ENCODE data around the gene BRD3.

BRD3 gene

DNA sequence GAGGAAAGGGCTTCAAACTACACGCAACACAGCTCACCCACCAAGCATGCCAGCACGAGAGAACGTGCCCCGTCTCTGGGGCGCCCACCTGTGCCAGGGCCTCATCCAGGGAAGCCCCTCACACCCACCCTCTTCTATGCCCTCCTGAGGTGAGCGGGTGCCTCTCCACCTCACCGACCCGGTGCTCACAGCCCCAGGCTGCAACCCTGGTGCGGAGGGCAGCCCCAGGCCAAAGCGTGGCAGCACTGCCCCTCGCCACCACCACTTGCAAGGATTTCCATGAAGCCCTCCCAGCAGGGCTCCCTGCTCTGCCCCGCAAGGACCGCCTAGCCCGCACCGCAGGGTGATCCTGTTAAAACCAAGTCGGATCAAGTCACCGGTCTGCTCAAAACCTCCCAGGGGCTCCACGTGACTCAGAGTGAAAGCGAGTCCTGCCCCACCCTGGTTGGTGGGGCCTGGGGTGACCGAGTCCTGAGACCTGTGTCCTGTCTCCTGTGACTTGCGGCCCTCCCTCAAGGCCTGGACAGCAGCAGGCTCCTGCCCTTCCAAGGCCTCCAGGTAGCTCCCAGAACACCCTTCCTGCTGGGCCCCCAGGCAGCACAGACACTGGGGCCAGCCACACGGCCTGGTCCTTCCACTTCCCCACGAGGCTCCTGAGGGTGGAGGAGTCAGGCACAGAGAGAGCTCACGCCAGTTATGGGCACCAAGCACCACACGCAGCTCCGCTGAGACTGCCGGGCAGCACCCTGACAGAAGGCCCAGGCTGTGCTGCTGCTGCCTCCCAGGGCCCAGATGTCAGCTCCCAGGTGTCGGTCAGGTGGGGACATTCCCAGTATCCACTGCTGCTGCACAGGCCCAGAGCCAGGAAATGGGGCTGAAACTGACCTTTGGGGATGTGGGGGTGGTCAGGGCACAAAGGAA is 12.7 kb downstream of the BRD3 start:
- DNase-seq (ENCODE audit: low read depth), result no peak

DNA sequence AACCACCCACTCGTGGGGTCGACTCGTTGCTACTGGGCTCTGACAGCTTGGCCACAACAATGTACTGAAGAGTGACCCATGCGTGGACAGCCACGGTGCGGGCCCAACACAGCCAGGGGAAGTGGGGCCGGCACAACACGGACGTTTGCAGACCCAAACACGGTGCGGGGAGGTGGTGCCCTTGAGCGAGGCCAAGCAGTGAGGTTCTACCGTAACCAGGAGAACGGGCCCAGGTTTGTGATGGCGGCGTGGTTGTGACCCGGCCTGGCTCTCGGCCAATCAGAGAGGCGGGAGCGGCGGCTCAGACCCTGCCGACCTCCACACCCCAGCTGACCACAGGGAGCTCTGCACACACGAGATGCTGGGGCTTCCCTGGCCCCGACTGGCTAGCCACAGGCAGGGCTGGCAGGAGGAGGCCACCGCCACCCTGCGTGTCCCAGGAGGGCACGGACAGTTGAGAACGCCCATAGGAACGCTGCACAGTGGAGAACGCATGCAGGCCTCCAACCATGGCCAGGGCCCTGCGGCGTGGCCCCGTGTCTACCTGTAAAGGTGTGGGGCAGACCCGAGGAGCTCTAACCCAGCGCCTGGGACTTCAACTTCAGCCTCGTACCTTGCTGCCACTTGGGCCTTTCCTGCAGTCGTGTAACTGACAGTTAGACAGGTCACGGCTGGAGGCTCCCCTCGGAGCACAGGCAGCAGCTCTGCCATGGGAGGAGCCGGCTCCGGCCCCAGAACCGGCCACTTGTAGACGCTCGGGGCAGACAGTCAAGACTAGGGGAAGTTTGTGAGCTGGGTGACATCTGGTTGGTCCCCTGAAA is 13.7 kb downstream of the BRD3 start:
- DNase-seq (ENCODE audit: low read depth), result no peak

DNA sequence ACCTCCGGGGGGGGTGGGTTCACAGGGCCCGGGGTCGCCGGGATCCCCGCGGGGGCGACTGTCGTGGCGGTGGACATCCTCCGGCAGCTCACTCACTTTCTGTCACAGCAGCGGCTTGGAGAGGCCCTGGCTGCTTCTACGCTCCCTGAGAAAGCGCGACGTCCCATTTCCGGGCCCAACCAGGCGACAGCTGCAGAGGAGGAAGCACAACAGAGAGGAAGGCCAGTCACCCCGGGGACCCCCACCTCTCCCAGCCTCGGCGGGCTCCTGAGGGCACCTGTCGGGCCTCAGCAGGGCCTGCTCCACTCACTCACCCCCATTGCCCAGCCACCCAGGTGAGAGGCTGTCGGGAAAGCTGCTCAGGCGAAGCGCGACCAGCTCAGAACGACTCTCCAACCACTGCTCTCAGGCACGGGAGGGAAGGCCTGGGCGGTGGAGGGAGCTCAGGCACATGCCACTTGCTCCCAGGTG is 14.4 kb downstream of the BRD3 start:
- DNase-seq (ENCODE audit: low read depth), result no peak

DNA sequence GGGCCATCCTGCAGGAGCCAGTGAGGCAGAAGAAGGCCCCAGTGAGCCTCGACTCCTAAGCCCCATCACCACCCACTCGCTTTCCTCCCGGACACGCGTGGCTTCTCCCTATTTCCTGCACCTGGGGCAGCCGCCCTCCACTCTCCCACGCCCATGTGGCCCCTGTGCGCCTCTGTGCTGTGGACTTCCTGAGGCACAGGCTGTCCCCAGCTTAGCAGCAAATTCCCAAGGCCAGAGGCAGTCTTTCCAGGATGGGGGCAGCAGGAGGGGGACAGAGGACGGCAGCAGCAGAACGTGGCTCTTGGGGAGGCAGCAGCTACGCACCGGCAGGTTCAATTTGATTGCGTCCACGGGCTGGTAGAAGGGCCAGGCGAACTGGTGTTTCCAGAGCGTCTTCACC is 14.9 kb downstream of the BRD3 start:
- no peak for DNase-seq (ENCODE audit: low read depth)

DNA sequence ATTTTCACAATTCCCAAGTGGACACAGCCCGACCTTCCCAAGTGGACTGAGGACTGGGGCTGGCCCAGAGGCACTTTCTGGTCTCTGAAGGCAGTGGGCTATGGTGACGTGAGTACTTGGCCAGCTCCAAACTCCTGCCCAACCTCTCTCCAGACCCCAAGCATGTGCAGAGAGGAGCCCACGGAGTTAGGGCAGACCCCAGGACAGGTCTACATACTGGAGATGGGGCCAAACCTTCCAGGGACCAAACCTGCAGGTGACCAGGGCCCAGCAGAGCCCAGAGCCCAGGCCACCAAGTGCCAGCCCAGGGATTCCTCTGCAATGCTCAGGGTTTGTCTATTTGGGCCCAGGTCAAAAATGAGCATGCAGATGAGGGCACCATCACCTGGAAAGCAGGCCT is 15.3 kb downstream of the BRD3 start:
- DNase-seq (ENCODE audit: low read depth), result no peak

DNA sequence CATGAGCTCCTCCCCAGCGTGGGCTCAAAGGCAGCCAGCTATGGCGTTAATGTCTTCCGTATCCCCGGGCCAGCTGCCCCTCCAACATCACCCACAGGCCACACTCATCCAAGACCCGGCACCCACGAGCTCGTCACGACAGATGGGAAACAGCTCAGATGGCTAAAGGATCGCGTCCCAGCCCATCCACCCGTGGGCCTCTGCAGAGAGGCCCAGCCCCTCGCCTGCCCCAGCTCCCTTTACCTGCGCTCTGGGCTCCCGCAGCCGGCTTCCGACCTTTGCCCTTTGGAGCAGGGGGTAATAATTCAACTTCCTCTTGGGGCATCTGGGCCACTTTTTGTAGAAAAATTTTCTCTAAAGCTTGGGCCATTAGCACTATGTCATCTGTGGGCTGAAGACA is 16.5 kb downstream of the BRD3 start:
- no peak for DNase-seq (ENCODE audit: low read depth)

DNA sequence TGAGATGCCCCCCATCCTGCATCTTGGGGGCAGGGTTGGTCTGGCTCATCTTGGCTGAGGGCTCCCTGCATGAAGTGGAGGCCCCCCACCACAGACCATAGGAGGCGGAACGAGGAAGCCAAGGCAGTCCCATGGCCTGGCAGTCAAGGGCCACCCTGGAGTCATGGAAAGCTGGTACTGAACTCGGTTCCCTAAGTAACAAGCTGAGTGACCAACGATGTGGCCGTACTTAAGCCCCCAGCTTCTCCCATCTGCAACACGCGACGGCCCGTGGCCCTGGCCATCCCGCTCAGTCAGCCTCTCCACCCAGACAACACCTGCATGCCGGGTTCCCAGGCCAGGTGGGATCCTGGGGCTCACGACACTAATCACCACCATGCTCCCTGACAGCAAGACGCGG is 17.1 kb downstream of the BRD3 start:
- DNase-seq (ENCODE audit: low read depth), result no peak

DNA sequence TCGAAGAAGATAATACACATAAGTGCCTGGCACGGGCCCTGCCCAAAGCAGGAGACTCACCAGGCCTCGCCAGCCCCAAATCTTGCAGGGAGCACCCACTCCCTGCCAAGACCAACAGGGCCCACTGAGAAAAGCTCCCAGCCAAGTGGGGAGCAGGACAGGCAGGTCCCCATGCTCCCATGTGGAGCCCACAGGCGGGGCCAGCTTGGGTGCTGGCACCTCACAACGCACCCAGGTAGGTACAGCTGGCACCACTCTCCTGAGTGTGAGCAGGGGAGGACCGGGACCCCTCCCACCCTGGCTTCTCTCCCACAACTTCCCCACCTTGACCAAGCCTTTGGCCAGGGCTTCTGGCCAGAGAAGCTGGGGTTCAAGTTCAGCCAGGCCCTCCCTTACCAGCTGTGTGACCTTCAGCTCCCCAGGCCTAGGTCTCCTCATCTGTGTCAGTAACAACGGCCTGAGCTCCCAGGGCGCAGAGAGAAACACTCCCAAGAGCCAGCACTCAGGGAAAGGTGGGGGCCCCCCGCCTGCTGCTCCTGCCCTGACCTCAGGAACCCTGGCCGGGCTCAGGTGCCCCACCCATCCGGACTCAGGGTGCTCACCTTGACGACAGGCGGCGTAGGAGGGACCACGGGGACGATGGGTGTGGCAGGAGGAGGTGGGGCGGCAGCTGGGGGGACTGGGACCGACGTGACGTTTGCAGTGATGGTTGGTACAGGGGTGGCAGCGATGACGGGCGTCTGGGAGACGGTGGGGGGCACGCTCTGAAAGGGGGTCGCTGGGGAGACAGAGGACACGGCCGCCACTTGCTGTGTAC is 17.8 kb downstream of the BRD3 start:
- no peak for DNase-seq (ENCODE audit: low read depth)

DNA sequence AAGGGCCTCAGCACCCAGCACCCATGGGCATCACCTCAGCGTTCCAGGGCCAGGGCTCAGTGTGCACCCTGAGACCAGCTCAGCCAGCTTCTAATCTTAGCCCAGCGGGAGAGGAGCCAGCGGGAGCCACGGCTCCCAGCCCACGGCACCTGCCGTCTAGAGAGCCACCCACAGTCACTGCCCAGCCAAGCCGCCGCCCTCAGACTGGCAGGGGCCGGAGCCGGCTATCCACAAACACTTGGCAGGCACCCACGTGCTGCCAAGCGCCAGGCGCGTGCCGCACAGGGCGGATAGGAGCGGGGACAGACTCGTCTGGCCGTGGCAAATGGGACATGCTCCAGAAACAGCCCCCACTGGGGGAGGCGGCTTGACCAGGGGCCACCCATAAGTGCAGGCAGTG is 18.6 kb downstream of the BRD3 start:
- no peak for DNase-seq (ENCODE audit: low read depth)

DNA sequence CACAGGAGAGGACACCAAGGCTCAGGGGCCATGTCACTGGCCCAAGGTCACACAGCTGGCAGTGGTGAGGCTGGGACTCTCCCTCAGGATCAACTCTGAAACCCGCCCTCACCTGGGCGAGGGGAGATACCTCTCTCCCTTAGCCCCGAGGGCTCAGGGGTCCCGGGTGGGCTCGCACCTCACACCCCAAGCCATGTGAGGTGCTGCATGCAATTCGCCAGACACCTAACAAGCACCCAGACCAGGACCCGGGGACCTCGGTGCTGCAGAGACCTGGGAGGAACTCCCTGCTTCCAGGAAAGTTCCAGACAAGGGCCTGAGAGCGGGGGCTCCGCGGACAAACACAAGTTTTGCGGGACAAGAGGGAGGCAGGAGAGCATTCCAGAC is 19.3 kb downstream of the BRD3 start:
- no peak for DNase-seq (ENCODE audit: low read depth)

DNA sequence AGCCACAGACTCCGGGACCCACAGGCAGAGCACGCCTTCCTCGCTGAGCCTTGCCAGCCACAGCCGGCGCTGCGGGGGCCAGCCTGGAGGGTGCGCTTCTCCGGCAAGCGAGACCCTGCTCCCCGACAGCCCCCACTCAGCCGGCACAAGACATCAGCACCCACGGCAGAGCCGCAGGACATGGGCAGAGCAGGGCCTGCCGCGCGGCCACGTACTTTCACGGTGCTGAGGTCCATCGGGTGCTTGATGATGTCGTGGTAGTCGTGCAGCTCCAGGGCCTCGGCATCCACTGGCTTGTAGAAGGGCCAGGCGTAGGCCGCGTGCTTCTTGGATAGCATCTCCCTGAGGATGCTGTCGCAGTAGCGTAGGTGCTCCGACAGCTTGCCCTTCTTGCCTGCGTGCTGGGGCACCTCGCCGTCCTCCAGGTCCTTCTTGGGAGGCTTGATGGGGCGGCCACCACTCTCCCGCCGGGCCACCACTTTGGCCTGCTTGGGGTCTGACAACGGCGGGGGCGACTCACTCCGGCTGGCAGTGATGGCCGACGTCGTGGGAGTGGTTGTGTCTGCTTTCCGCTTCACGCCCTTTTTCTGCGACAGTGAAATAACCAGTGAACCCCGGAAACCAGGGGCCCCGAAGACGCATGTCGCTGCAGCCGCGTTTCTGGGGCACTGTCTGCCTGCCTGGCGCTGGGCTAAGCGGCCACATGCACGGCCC is 19.8 kb downstream of the BRD3 start:
- DNase-seq (ENCODE audit: low read depth), result no peak

DNA sequence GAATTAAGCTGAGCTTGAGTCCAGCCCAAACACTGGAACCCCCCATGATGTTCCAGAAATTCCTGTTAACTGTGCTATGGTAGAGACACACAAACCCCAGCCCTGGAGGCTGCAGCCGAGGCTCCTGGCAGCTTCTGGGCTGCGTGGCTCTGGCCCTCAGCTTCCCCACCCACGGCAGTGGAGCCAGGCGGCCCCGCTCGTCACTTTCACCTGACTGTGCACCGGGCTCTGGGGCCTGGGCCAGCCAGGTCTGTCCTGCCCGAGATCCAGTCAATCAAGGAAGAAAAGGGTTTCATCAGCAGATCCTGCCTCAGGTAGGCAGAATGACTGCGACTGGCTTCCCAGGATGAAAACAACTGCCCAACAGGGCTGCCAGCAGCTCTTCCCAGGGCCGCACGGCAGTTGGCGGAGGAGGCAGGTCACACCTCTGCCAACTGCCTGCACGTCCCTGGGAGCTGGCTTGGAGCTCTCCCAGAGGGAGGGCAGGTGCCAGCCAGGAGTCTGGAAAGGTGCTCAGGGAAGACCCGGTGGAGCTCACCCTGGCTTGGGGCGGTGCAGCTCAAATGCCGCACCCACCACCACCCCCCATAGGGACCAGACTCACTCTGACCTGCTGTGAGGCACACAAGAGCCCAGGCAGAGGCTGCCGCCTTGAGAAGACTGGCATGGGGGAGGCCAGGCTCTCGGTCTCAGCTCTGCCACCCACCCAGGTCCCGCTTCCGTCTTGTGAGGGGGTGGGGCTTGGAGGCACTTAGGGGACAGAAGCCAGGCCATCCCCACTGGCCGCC is 20.7 kb downstream of the BRD3 start:
- DNase-seq (ENCODE audit: low read depth), result no peak

DNA sequence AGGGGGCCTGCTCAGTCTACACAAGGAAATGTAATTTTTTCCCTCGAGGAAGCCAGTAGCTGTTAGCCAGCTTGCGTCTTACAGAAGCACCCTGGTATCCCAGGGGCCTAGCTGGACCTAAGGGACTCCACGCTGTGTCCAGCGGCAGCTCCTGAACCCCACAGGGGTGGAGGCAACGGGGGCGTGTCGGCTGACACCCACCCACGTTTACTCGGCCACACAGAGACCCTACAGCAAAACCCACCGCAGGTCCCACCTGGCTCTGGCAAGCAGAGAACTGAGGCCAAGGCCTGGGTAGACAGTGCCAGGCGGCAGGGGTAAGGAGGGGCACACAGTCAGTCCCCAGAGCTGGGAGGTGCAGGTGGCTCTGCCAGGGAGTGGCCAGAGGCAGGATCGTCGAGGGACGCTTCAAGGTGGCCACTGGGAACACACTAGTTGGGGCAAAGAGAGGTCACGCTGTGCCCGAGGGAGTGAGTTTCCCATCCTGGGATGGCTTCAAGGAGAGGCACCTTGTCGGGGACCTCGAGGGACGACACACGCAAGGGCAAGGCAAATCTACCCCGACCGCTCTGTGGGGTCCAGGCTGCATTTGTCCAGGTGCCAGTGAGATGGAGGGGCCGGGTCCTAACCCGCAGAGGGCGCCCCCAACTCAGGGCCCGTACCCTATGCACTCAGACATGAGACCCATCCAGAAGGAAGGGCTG is 21.8 kb downstream of the BRD3 start:
- no peak for DNase-seq (ENCODE audit: low read depth)

DNA sequence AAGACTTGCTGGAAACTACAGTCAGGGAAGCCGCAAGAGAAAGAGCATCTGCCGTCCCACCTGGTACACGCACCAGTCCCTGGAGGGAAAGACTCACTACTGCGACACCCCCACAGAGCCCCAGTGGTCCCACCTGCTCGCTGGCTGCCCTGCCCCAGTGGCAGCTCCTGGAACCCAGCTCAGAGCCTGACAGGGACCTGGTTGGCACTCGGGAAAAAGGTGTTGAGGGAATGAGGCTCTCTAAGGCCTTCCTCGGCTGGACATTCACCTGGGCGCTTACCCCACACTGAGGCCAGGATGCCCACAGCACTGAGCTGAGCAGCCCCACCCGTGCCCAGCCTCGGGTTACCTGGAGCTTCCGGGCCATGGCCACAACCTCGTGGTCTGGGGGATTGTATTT is 22.9 kb downstream of the BRD3 start:
- DNase-seq (ENCODE audit: low read depth), result no peak

DNA sequence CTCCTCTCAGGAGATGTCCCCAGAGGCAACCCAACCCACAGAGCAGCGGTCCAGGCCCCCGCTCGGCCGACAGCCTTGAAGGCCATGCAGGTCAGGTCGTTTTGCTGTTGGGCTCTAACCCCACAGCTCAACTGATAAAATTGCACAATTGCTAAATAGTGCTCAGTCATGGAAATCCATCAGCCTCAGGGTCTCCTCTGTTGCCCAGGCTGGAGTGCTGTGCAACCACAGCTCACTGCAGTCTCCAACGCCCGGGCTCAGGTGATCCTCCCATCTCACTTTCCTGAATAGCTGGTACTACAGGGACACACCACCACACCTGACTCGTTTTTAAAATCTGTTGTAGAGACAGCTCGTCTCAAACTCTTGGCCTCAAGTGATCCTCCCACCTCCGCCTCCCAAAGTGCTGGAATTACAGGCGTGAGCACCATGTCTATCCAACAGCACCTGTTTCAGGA is 24.3 kb downstream of the BRD3 start:
- DNase-seq (ENCODE audit: low read depth), result no peak

DNA sequence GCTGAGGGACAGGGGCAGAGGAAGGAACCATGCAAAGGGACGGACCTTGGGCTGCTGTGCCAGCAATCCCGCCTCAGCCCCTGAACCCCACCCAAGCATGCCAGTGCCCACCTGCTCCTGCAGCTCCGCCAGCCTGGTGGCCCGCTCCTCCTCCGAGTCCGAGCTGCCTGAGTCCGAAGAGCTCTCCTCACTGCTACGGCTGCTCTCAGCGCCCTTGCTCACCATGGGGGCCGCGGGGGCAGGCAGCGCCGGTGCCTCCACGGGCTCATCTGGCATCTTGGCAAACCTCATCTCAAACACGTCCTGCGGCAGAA is 26.2 kb downstream of the BRD3 start:
- DNase-seq (ENCODE audit: low read depth), result no peak

DNA sequence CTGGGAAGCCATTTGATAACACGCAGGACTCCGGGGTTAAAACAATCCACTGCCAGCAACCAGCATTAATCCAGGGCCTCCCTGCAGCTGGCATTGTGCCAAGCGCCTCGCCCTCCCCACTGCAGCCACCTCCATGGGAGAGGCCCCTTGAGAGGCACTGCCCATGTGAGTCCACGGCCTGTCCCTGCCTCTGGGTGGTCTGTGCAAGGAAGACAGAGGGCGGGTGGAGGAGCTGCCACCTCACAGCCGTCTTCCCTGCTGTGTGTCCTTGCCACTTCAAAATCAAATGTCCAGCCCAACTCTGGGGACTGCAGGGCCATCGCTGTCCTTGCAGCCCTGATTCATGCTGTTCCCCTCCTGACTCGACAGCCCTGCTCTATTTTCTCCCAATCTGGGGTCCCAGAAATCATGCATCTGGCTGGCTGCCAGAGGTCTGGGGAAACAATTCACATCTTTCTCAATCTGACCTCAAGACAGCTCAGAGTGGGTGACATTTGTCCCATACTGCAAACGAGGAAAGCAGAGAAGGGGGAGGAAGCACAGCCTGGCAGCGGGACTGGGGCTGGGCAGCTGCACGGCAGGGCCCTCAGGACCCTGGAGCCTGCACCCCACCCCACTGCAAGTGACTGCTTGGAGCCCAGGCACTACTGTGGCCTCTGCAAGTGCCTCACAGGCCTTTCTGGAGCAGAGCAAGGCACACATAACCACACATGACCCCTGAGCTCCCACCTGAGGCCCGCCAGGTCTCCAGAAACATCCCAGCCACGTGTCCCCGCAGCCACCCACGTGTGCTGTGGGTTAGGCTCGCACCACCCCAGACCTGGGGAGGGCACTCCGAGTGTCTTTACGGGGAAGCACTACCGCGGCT is 26.8 kb downstream of the BRD3 start:
- no peak for DNase-seq (ENCODE audit: low read depth)

DNA sequence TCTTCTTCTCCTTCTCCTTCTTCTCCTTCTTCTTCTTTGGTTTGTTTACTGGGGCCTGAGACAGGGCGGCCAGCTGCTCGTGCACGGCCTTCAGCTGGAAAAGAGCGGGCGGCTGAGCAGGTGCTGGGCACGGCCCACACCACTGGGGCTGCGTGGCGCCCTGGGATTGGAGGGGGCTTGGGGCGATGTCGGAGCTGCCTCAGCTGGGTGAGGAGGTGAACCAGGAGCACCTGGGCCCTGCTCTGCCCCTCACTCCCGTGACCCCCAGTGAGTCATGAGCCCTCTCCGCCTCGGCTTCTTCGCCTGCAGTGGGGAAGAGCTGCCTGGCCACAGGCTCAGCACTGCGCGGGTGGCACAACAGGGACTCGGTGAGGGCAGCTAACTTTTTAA is 27.7 kb downstream of the BRD3 start:
- no peak for DNase-seq (ENCODE audit: low read depth)

Measured in CMK (cell line).